ENCODE results near the gene OLA1. TPM values are rescaled to one million over a fixed set of nuclear protein-coding genes. Genes with fewer than 3 reads are reported as not detected.
A peak's percentile ranks its signal among the peaks of the same experiment; 100 is the strongest.

The OLA1 gene
- total RNA-seq, 1 experiment from 2014 or later = 182 TPM

- BruUV-seq (replicated peaks) = no TSS peak
- Histone ChIP-seq H3K4me2 (ENCODE audit: low read length) (peak overlapping the region; percentile 81), H3K4me3 (ENCODE audit: low read length) (no peak overlapping the region), H3F3A (ENCODE audit: low read length, unreplicated experiment) (peaks cover 22% of the 10 kb centered on the region), H3K9ac (ENCODE audit: low read length) (0 out of 2 replicates have a peak overlapping the region, but pooled peaks have one; percentile 37), H3K27ac (ENCODE audit: low read length) (peak overlapping the region; percentile 96), H3K9me2 (replicated peaks; ENCODE audit: low read length) (no peaks in the 10 kb centered on the region), H3K36me3 (ENCODE audit: low read depth, low read length) (no peaks in the 10 kb centered on the region; the same call in 1 of the 2 replicates), H3K79me2 (ENCODE audit: low read length) (peaks cover 12% of the 10 kb centered on the region; the same call in 1 of the 2 replicates), H3K9me3 (ENCODE audit: low read length) (no peaks in the 10 kb centered on the region), H3K4me1 (ENCODE audit: insufficient read depth, low read length) (peaks cover 59% of the 10 kb centered on the region), H3K27me3 (ENCODE audit: low read length) (no peaks in the 10 kb centered on the region), H2AFZ (ENCODE audit: low read length) (no peak overlapping the region), H4K20me1 (ENCODE audit: low read length) (no peaks in the 10 kb centered on the region)
- intact Hi-C loops (cut with micrococcal nuclease) = loop anchor here (5.0 kb wide), 1 partner anchor 110 kb away; no protein-coding TSS in a partner anchor
- TF ChIP-seq EZH2 (IDR thresholded peaks at IDR 0.05; ENCODE audit: low read length, unreplicated experiment) (no peak), EZH2phosphoT487 (IDR thresholded peaks at IDR 0.05; ENCODE audit: borderline replicate concordance, low read length) (no peak), CTCF (conservative IDR thresholded peaks at IDR 0.05; ENCODE audit: low read depth, low read length) (no peak)
- ChIA-PET CTCF (no interaction called here), POLR2A (ENCODE audit: unreplicated experiment) (no interaction called here)
- ATAC-seq (no peak), DNase-seq (peak; percentile 15)
Observed at GRCh38 chr2:174122185-174122584, 126.1 kb downstream of the OLA1 start.

- H2AFZ ChIP-seq (ENCODE audit: low read length) = no peak overlapping the region
- no peaks in the 10 kb centered on the region for H4K20me1 ChIP-seq (ENCODE audit: low read length)
- H3K36me3 ChIP-seq (ENCODE audit: low read depth, low read length) = no peaks in the 10 kb centered on the region; the same call in 1 of the 2 replicates
- ATAC-seq (peak; percentile 36), DNase-seq (peak; percentile 48)
- ChIA-PET CTCF (interaction anchor here (1.4 kb wide), 1 partner anchor 220 kb away, joined by 4 read pairs; no protein-coding TSS in a partner anchor), POLR2A (ENCODE audit: unreplicated experiment) (no interaction called here)
- H3K4me2 ChIP-seq (ENCODE audit: low read length) = peak overlapping the region; percentile 81
- intact Hi-C loops (cut with micrococcal nuclease) = loop anchor here (5.0 kb wide), 1 partner anchor 111 kb away; no protein-coding TSS in a partner anchor
- H3K9ac ChIP-seq (ENCODE audit: low read length) = peak overlapping the region; percentile 37; the same call in 1 of the 2 replicates
- no peaks in the 10 kb centered on the region for H3K9me3 ChIP-seq (ENCODE audit: low read length)
- no peak overlapping the region for H3K4me3 ChIP-seq (ENCODE audit: low read length)
- no TSS peak for BruUV-seq (replicated peaks)
- H3F3A ChIP-seq (ENCODE audit: low read length, unreplicated experiment) = peaks cover 25% of the 10 kb centered on the region
- H3K4me1 ChIP-seq (ENCODE audit: insufficient read depth, low read length) = peaks cover 65% of the 10 kb centered on the region
- no peaks in the 10 kb centered on the region for H3K9me2 ChIP-seq (replicated peaks; ENCODE audit: low read length)
- H3K27ac ChIP-seq (ENCODE audit: low read length) = peak overlapping the region; percentile 96
- H3K79me2 ChIP-seq (ENCODE audit: low read length) = peaks cover 17% of the 10 kb centered on the region; the same call in 1 of the 2 replicates
- H3K27me3 ChIP-seq (ENCODE audit: low read length) = no peaks in the 10 kb centered on the region
- TF ChIP-seq EZH2 (IDR thresholded peaks at IDR 0.05; ENCODE audit: low read length, unreplicated experiment) (no peak), EZH2phosphoT487 (IDR thresholded peaks at IDR 0.05; ENCODE audit: borderline replicate concordance, low read length) (no peak), CTCF (conservative IDR thresholded peaks at IDR 0.05; ENCODE audit: low read depth, low read length) (no peak)
Observed at GRCh38 chr2:174121612-174122011, 126.7 kb downstream of the OLA1 start.

- Histone ChIP-seq H3K36me3 (ENCODE audit: low read depth, low read length) (no peaks in the 10 kb centered on the region; the same call in 1 of the 2 replicates), H3F3A (ENCODE audit: low read length, unreplicated experiment) (peaks cover 25% of the 10 kb centered on the region), H3K79me2 (ENCODE audit: low read length) (peaks cover 19% of the 10 kb centered on the region; the same call in 1 of the 2 replicates), H3K9me3 (ENCODE audit: low read length) (no peaks in the 10 kb centered on the region), H4K20me1 (ENCODE audit: low read length) (no peaks in the 10 kb centered on the region), H3K4me1 (ENCODE audit: insufficient read depth, low read length) (peaks cover 67% of the 10 kb centered on the region), H3K4me3 (ENCODE audit: low read length) (peak overlapping the region; percentile 53), H3K4me2 (ENCODE audit: low read length) (peak overlapping the region; percentile 81), H3K9ac (ENCODE audit: low read length) (peak overlapping the region; percentile 69), H2AFZ (ENCODE audit: low read length) (no peak overlapping the region), H3K27me3 (ENCODE audit: low read length) (no peaks in the 10 kb centered on the region), H3K9me2 (replicated peaks; ENCODE audit: low read length) (no peaks in the 10 kb centered on the region), H3K27ac (ENCODE audit: low read length) (peak overlapping the region; percentile 96)
- ATAC-seq (peak; percentile 64), DNase-seq (peak; percentile 86)
- BruUV-seq (replicated peaks) = no TSS peak
- POLR2A ChIA-PET (ENCODE audit: unreplicated experiment) = interaction anchor here (1.0 kb wide), 1 partner anchor 157 kb away, joined by 5 read pairs; no protein-coding TSS in a partner anchor
- TF ChIP-seq EZH2 (IDR thresholded peaks at IDR 0.05; ENCODE audit: low read length, unreplicated experiment) = no peak
- CTCF ChIA-PET = interaction anchor here (1.4 kb wide), 1 partner anchor 220 kb away, joined by 4 read pairs; no protein-coding TSS in a partner anchor
- intact Hi-C loops (cut with micrococcal nuclease) = loop anchor here (5.0 kb wide), 1 partner anchor 111 kb away; no protein-coding TSS in a partner anchor
Observed at GRCh38 chr2:174121175-174121574, 127.2 kb downstream of the OLA1 start.

Measured in PC-3 (cell line).